SK-N-SH treated with all-trans-retinoic acid at 6 μM for 48 hours (cell line): ENCODE measurements around the gene ANKRD65.

ENCODE experiments used
- ATAC-seq: fragments of 200-7000 bp; cut with Tn5 transposase; 3 replicates; pipeline ENCODE4 v1.9.1; 2020; ENCODE audit warnings: mild to moderate bottlenecking, moderate library complexity
- BACH2 ChIP-seq: fragments of 250-450 bp; sonication (Bioruptor Pico); IDR thresholded peaks from 2 replicates; pipeline ENCODE4 v1.9.0; 2021; ENCODE audit warnings: mild to moderate bottlenecking, borderline replicate concordance
- ESRRG ChIP-seq: fragments of 250-450 bp; sonication (Bioruptor Pico); IDR thresholded peaks from 2 replicates; pipeline ENCODE4 v1.6.1; 2021; ENCODE audit warnings: mild to moderate bottlenecking
- ISL1 ChIP-seq: fragments of 250-450 bp; sonication (Bioruptor Pico); IDR thresholded peaks from 2 replicates; pipeline ENCODE4 v2.1.2; 2022; ENCODE audit warnings: mild to moderate bottlenecking, moderate library complexity
- OSR1 ChIP-seq: fragments of 250-450 bp; sonication (Bioruptor Pico); IDR thresholded peaks from 2 replicates; pipeline ENCODE4 v1.8.0; 2022; ENCODE audit warnings: moderate library complexity, mild to moderate bottlenecking, inconsistent platforms
- PPARA ChIP-seq: fragments of 250-450 bp; sonication (Bioruptor Pico); IDR thresholded peaks from 2 replicates; pipeline ENCODE4 v1.5.0; 2020; ENCODE audit warnings: mild to moderate bottlenecking, borderline replicate concordance
- RARB ChIP-seq: fragments of 250-450 bp; sonication (Bioruptor Pico); IDR thresholded peaks from 2 replicates; pipeline ENCODE4 v1.8.0; 2021; ENCODE audit warnings: mild to moderate bottlenecking, moderate library complexity
- SNAI2 ChIP-seq: fragments of 250-450 bp; sonication (Bioruptor Pico); IDR thresholded peaks from 2 replicates; pipeline ENCODE4 v1.5.0; 2020; ENCODE audit warnings: mild to moderate bottlenecking, moderate library complexity
- TCF4 ChIP-seq: fragments of 250-450 bp; sonication (Bioruptor Pico); IDR thresholded peaks from 2 replicates; pipeline ENCODE4 v1.8.0; 2021; ENCODE audit warnings: mild to moderate bottlenecking, moderate library complexity, borderline replicate concordance
- TOX ChIP-seq: fragments of 250-450 bp; sonication (Bioruptor Pico); IDR thresholded peaks from 2 replicates; pipeline ENCODE4 v1.8.0; 2021; ENCODE audit warnings: mild to moderate bottlenecking, moderate library complexity, borderline replicate concordance
- ZC3H10 ChIP-seq: fragments of 250-450 bp; sonication (Bioruptor Pico); IDR thresholded peaks from 2 replicates; pipeline ENCODE4 v1.5.1; 2021; ENCODE audit warnings: mild to moderate bottlenecking, moderate library complexity
- ZFP3 ChIP-seq: fragments of 250-450 bp; sonication (Bioruptor Pico); IDR thresholded peaks from 2 replicates; pipeline ENCODE4 v1.5.0; 2020; ENCODE audit warnings: mild to moderate bottlenecking, moderate library complexity
- ZNF565 ChIP-seq: fragments of 450-650 bp; formaldehyde crosslinking; conservative IDR thresholded peaks from 2 replicates; pipeline ENCODE4 v1.5.0; 2020; ENCODE audit warnings: low read depth, mild to moderate bottlenecking, moderate library complexity
- ZNF70 ChIP-seq: fragments of 450-650 bp; formaldehyde crosslinking; IDR thresholded peaks from 2 replicates; pipeline ENCODE4 v1.5.0; 2020; ENCODE audit warnings: mild to moderate bottlenecking, moderate library complexity
- ZNF8 ChIP-seq: fragments of 450-650 bp; formaldehyde crosslinking; IDR thresholded peaks from 2 replicates; pipeline ENCODE4 v1.5.0; 2020; ENCODE audit warnings: mild to moderate bottlenecking, moderate library complexity
- TF ChIP-seq, protein P1 (sequence below): fragments of 250-450 bp; sonication (Bioruptor Pico); IDR thresholded peaks from 2 replicates; pipeline ENCODE4 v1.8.0; 2021; ENCODE audit warnings: low read depth, mild to moderate bottlenecking, moderate library complexity, borderline replicate concordance
- TF ChIP-seq, protein P2 (sequence below): fragments of 250-450 bp; sonication (Bioruptor Pico); IDR thresholded peaks from 2 replicates; pipeline ENCODE4 v1.5.1; 2021; ENCODE audit warnings: mild to moderate bottlenecking, moderate library complexity
- TF ChIP-seq, protein P3 (sequence below): fragments of 250-450 bp; sonication (Bioruptor Pico); IDR thresholded peaks from 2 replicates; pipeline ENCODE4 v1.5.0; 2020; ENCODE audit warnings: mild to moderate bottlenecking, moderate library complexity
- TF ChIP-seq, protein P4 (sequence below): fragments of 250-450 bp; sonication (Bioruptor Pico); IDR thresholded peaks from 2 replicates; pipeline ENCODE4 v1.8.0; 2020; ENCODE audit warnings: mild to moderate bottlenecking, moderate library complexity, borderline replicate concordance
- TF ChIP-seq, protein P5 (sequence below): fragments of 250-450 bp; sonication (Bioruptor Pico); IDR thresholded peaks from 2 replicates; pipeline ENCODE4 v1.5.1; 2020; ENCODE audit warnings: low read depth, mild to moderate bottlenecking, moderate library complexity

The ANKRD65 gene

DNA sequence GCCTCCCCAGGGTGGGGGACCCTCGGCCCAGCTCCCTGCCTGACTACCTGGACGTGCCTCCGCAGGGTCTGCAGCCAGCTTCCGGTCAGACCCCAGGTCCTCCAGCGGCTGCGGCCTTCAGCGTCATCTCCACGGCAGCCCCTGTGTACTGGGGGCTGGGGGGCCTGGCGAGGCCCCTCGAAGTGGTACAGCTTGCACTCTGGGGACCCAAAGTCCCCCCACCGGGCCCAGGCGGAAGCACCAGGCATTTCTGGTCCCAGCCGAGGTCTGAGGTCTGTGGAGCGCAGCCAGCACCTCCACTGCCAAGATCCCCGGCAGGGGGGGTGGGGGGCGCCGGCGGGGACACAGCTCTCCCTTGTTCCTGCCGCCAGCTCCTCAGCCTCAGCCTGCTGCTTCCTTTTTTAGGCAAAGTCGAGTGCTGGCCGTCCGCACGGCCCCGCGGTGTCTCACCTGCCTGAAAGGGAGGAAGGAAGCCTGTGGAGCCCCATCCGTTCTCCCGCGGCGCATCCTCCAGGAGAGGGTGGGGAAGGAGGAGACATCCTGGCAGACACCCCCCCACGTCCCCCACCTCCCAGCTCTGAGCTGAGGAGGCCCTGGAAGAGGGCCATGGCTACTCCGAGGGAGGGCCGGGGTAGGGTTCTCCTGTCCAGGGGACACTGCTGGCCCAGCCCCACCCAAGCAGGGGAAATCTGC is 13.2 kb upstream of the ANKRD65 start:
- no peak for ATAC-seq
- TF ChIP-seq, protein P1, sequence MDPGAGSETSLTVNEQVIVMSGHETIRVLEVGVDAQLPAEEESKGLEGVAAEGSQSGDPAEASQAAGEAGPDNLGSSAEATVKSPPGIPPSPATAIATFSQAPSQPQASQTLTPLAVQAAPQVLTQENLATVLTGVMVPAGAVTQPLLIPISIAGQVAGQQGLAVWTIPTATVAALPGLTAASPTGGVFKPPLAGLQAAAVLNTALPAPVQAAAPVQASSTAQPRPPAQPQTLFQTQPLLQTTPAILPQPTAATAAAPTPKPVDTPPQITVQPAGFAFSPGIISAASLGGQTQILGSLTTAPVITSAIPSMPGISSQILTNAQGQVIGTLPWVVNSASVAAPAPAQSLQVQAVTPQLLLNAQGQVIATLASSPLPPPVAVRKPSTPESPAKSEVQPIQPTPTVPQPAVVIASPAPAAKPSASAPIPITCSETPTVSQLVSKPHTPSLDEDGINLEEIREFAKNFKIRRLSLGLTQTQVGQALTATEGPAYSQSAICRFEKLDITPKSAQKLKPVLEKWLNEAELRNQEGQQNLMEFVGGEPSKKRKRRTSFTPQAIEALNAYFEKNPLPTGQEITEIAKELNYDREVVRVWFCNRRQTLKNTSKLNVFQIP, result no peak
- TF ChIP-seq ZNF70 (CRISPR knock-in tag), result no peak
- no peak for TF ChIP-seq ZNF565 (CRISPR knock-in tag)
- TF ChIP-seq, protein P2, sequence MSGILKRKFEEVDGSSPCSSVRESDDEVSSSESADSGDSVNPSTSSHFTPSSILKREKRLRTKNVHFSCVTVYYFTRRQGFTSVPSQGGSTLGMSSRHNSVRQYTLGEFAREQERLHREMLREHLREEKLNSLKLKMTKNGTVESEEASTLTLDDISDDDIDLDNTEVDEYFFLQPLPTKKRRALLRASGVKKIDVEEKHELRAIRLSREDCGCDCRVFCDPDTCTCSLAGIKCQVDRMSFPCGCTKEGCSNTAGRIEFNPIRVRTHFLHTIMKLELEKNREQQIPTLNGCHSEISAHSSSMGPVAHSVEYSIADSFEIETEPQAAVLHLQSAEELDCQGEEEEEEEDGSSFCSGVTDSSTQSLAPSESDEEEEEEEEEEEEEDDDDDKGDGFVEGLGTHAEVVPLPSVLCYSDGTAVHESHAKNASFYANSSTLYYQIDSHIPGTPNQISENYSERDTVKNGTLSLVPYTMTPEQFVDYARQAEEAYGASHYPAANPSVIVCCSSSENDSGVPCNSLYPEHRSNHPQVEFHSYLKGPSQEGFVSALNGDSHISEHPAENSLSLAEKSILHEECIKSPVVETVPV, result no peak
- TF ChIP-seq ISL1 (CRISPR knock-in tag), result no peak

DNA sequence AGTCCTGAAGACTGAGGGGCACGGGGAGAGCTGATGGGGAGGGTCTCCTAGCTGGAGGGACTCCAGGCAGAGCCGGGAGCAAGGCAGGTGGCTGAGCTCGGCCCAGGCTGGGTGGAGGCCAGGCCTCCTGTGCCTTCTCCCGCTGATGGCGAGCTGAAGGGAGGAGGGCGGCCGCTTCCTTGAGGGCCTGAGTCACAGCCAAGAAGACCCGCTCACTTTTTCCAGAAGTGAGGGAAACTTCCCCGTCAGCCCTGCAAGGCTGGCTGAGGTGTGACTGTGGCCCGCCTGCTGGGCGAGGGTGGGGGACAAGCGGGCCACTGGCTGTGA is 12.7 kb upstream of the ANKRD65 start:
- no peak; the same call in 2 of the 3 replicates for ATAC-seq

DNA sequence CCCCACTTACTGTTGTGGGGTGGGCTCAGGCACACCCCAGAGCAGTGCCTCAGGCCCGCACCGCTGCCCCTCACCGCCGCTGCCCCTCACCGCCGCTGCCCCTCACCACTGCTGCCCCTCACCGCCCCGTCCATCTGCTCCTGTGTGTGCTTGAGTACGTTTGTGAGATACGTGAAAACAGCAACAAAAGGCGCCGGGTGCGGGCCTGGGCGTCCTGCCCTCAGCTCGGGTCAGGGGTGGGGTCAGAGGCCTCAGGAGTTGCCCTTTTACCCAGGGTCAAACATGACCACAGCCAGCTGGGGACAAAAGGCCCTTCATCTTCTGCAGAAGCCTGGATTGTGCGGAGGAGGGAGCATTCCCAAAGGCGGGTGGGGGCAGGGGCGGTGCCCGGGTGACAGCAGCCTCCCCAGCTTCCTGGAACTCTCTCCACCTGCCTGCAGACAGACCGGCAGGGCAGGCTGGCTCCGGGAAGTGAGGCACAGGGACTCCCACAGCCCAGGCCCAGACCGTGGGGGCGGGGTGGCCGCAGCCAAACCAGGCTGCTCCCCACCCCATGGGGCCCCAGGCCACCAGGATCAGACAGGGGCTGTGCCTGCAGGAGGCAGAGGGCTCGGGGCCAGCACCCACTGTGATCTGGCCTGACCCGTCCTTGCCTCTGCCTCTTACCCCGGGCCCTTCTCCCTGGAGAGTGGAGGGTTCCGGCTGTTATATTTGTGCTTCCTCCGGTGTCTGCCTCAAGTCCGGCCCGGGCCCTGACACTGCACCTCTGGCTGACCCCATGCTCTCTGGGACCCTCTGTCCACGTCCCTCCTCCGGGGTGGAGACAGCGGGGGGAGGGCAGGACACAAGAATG is 12.1 kb upstream of the ANKRD65 start:
- no peak for TF ChIP-seq PPARA (CRISPR knock-in tag)
- no peak for TF ChIP-seq RARB (CRISPR knock-in tag)
- TF ChIP-seq ZFP3 (CRISPR knock-in tag), result no peak
- no peak for TF ChIP-seq ZNF8 (CRISPR knock-in tag)
- no peak for TF ChIP-seq SNAI2 (CRISPR knock-in tag)
- no peak for ATAC-seq

More for the DNA sequence above, 12.7 kb upstream of the ANKRD65 start:
- TF ChIP-seq ESRRG, result no peak
- no peak for TF ChIP-seq BACH2 (CRISPR knock-in tag)

DNA sequence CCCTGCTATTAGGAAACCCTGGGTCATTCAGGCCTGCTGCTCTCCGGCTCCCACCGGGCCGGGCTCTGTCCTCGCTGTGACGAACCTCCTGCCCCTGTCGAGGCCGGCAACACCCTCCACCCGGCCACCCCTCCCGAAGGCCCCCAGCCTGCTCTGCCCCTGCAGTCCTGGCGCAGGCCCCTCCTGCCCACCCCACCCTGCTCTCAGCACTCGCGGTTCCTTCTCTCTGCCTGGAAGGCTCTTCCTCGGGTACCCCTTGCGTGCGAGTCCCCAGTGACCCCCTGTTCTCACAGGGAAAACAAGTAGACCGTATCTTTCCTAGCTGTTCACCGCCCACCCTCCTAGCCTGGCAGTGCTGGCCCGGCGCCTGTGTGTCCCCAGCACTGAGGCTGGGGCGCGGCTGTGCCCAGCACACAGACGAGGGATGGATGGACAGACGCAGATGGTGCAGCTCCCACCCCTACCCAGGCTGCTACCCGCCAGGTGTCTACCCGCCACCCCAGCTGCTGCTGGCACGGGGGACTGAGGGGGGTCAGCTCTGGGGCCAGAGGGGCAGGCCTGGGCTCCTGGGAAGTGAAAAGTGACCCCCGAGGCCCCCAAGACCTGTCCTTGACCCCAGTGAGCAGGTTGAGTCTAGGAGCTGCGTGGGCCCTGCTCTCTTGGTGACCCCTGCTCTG is 11.3 kb upstream of the ANKRD65 start:
- no peak for ATAC-seq
- TF ChIP-seq ZFP3 (CRISPR knock-in tag), result no peak

DNA sequence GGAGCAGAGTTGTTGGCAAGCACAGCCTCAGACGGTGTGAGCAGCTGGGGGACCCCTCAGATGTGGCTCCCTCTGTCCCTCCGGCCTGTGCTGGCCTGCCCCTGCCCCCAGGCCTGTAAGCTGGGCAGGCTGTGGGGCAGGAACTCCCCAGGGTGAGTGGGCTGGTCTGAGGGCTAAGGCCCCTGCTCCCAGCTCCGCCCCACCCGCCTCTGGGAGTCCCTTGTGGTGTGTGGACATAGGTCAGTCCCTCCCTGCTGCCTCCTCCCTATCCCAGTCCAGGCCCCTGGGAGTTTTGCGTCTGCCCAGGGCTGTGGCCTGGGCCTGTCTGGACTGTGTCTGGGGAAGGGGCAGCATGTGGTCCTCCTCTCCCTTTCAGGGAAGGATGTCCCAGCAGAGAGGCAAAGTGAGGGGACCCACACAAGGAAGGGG is 10.8 kb upstream of the ANKRD65 start:
- no peak; the same call in 2 of the 3 replicates for ATAC-seq
- TF ChIP-seq, protein P2, result no peak
- TF ChIP-seq ZNF70 (CRISPR knock-in tag) (no peak), ZFP3 (CRISPR knock-in tag) (no peak), ISL1 (CRISPR knock-in tag) (no peak), OSR1 (CRISPR knock-in tag) (no peak), TOX (no peak), ZNF565 (CRISPR knock-in tag) (no peak), ZC3H10 (CRISPR knock-in tag) (no peak), ZNF8 (CRISPR knock-in tag) (no peak), TCF4 (CRISPR knock-in tag) (no peak)
- TF ChIP-seq, protein P3, sequence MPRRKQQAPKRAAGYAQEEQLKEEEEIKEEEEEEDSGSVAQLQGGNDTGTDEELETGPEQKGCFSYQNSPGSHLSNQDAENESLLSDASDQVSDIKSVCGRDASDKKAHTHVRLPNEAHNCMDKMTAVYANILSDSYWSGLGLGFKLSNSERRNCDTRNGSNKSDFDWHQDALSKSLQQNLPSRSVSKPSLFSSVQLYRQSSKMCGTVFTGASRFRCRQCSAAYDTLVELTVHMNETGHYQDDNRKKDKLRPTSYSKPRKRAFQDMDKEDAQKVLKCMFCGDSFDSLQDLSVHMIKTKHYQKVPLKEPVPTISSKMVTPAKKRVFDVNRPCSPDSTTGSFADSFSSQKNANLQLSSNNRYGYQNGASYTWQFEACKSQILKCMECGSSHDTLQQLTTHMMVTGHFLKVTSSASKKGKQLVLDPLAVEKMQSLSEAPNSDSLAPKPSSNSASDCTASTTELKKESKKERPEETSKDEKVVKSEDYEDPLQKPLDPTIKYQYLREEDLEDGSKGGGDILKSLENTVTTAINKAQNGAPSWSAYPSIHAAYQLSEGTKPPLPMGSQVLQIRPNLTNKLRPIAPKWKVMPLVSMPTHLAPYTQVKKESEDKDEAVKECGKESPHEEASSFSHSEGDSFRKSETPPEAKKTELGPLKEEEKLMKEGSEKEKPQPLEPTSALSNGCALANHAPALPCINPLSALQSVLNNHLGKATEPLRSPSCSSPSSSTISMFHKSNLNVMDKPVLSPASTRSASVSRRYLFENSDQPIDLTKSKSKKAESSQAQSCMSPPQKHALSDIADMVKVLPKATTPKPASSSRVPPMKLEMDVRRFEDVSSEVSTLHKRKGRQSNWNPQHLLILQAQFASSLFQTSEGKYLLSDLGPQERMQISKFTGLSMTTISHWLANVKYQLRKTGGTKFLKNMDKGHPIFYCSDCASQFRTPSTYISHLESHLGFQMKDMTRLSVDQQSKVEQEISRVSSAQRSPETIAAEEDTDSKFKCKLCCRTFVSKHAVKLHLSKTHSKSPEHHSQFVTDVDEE (CRISPR knock-in tag), result no peak
- TF ChIP-seq, protein P4, sequence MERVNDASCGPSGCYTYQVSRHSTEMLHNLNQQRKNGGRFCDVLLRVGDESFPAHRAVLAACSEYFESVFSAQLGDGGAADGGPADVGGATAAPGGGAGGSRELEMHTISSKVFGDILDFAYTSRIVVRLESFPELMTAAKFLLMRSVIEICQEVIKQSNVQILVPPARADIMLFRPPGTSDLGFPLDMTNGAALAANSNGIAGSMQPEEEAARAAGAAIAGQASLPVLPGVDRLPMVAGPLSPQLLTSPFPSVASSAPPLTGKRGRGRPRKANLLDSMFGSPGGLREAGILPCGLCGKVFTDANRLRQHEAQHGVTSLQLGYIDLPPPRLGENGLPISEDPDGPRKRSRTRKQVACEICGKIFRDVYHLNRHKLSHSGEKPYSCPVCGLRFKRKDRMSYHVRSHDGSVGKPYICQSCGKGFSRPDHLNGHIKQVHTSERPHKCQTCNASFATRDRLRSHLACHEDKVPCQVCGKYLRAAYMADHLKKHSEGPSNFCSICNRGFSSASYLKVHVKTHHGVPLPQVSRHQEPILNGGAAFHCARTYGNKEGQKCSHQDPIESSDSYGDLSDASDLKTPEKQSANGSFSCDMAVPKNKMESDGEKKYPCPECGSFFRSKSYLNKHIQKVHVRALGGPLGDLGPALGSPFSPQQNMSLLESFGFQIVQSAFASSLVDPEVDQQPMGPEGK (CRISPR knock-in tag), result no peak
- TF ChIP-seq, protein P5, sequence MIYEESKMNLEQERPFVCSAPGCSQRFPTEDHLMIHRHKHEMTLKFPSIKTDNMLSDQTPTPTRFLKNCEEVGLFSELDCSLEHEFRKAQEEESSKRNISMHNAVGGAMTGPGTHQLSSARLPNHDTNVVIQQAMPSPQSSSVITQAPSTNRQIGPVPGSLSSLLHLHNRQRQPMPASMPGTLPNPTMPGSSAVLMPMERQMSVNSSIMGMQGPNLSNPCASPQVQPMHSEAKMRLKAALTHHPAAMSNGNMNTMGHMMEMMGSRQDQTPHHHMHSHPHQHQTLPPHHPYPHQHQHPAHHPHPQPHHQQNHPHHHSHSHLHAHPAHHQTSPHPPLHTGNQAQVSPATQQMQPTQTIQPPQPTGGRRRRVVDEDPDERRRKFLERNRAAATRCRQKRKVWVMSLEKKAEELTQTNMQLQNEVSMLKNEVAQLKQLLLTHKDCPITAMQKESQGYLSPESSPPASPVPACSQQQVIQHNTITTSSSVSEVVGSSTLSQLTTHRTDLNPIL, result no peak
